Iris pigment epithelial cell (primary cell): ENCODE data around the gene GDF15.
"Not testable (repeated sequence)": the region's sequence is repeated elsewhere in the genome, so short reads cannot be mapped to it uniquely, and the experiment has no call there.

Source experiments
- DNase-seq: peaks from one replicate; pipeline ENCODE4 v3.0.0-alpha.2; 2011; ENCODE audit warnings: low read depth

Gene GDF15

GRCh38 chr19:18364277-18364825 is 21.6 kb upstream of the GDF15 start:
- not testable (repeated sequence) for DNase-seq

GRCh38 chr19:18364826-18365528 is 21.0 kb upstream of the GDF15 start:
- peak; percentile 100 for DNase-seq

- peak; percentile 61 for DNase-seq
These were observed 19.9 kb upstream of the GDF15 start for GRCh38 chr19:18366021-18366435.

GRCh38 chr19:18368504-18369222 is 17.3 kb upstream of the GDF15 start:
- DNase-seq = no peak

GRCh38 chr19:18373407-18373891 is 12.5 kb upstream of the GDF15 start:
- DNase-seq = no peak

GRCh38 chr19:18373892-18374629 is 11.9 kb upstream of the GDF15 start:
- DNase-seq = peak; percentile 100

GRCh38 chr19:18377026-18377425 is 8.9 kb upstream of the GDF15 start:
- DNase-seq = no peak

- DNase-seq = peak; percentile 85
These were observed 5.9 kb upstream of the GDF15 start for GRCh38 chr19:18379803-18380747.

- DNase-seq = no peak
These were observed 5.1 kb upstream of the GDF15 start for GRCh38 chr19:18380843-18381242.

- DNase-seq = not testable (repeated sequence)
These were observed 2.3 kb upstream of the GDF15 start for GRCh38 chr19:18383622-18384021.

GRCh38 chr19:18384775-18385174 is 1.2 kb upstream of the GDF15 start:
- no peak for DNase-seq

- no peak for DNase-seq
These were observed 641 bp upstream of the GDF15 start for GRCh38 chr19:18385359-18385674.

GRCh38 chr19:18386543-18387271 is 749 bp downstream of the GDF15 start:
- no peak for DNase-seq

GRCh38 chr19:18388100-18388959 is 2.4 kb downstream of the GDF15 start:
- DNase-seq = no peak

GRCh38 chr19:18388960-18389725 is 3.2 kb downstream of the GDF15 start:
- no peak for DNase-seq

GRCh38 chr19:18389726-18390064 is 3.7 kb downstream of the GDF15 start:
- DNase-seq = no peak

- peak; percentile 46 for DNase-seq
These were observed 4.3 kb downstream of the GDF15 start for GRCh38 chr19:18390065-18390907.

GRCh38 chr19:18391509-18392075 is 5.6 kb downstream of the GDF15 start:
- DNase-seq = no peak
